Smooth muscle cell (in vitro differentiated cells): Measurements from ENCODE around the gene ADAD2. TPM values are rescaled to one million over a fixed set of nuclear protein-coding genes. Genes with fewer than 3 reads are reported as not detected.

ENCODE experiments used
- DNase-seq: peaks from one replicate; lab custom pipeline; 2025; ENCODE audit not compliant: unreplicated experiment; lab: John Stamatoyannopoulos, UW
- H2AFZ ChIP-seq: fragments of 200-600 bp; sonication (generic); 2 replicates; pipeline ENCODE4 v1.6.0; 2016; ENCODE audit warnings: antibody characterized with exemption, low read depth, mild to moderate bottlenecking
- H3F3A ChIP-seq: fragments of 200-600 bp; sonication (generic); 2 replicates; pipeline ENCODE4 v1.6.0; 2017; ENCODE audit warnings: antibody characterized with exemption, low read depth
- H3K27ac ChIP-seq: fragments of 200-600 bp; sonication (generic); 2 replicates; pipeline ENCODE4 v1.5.1; 2016; ENCODE audit warnings: low read depth, mild to moderate bottlenecking
- H3K27me3 ChIP-seq: fragments of 200-600 bp; sonication (generic); 2 replicates; pipeline ENCODE4 v1.6.1; 2016; ENCODE audit warnings: low read depth, mild to moderate bottlenecking
- H3K36me3 ChIP-seq: fragments of 200-600 bp; sonication (generic); 2 replicates; pipeline ENCODE4 v1.5.1; 2016; ENCODE audit warnings: low read depth
- H3K4me1 ChIP-seq: fragments of 200-600 bp; sonication (generic); 2 replicates; pipeline ENCODE4 v1.5.1; 2016; ENCODE audit warnings: low read depth
- H3K4me2 ChIP-seq: fragments of 200-600 bp; sonication (generic); 2 replicates; pipeline ENCODE4 v1.6.0; 2016; ENCODE audit warnings: mild to moderate bottlenecking
- H3K4me3 ChIP-seq: fragments of 200-600 bp; sonication (generic); 2 replicates; pipeline ENCODE4 v1.5.1; 2016; ENCODE audit warnings: mild to moderate bottlenecking
- H3K79me2 ChIP-seq: fragments of 200-600 bp; sonication (generic); 2 replicates; pipeline ENCODE4 v1.6.0; 2016; ENCODE audit warnings: low read depth, mild to moderate bottlenecking
- H3K9ac ChIP-seq: fragments of 200-600 bp; sonication (generic); 2 replicates; pipeline ENCODE4 v1.6.0; 2016; ENCODE audit warnings: low read depth
- H3K9me3 ChIP-seq: fragments of 200-600 bp; sonication (generic); replicated peaks from 2 replicates; pipeline ENCODE4 v1.5.1; 2016; ENCODE audit warnings: low read depth
- H4K20me1 ChIP-seq: fragments of 200-600 bp; sonication (generic); 2 replicates; pipeline ENCODE4 v1.6.0; 2016; ENCODE audit warnings: low read depth
- CTCF ChIP-seq: fragments of 200-600 bp; sonication (generic); IDR thresholded peaks from 2 replicates; pipeline ENCODE4 v1.5.1; 2017; ENCODE audit warnings: borderline replicate concordance, mild to moderate bottlenecking, antibody characterized with exemption; ENCODE audit not compliant: insufficient read depth, poor library complexity, severe bottlenecking
- WGBS: methylation state at CpG from one replicate; pipeline ENCODE4 v1.1.7; 2016; ENCODE audit warnings: low lambda C conversion rate; 5-methylcytosine and 5-hydroxymethylcytosine counted together
- polyA plus RNA-seq: library from polyadenylated mRNA; unstranded; fragments of >200 nt; fragmentation: Nextera tagmentation; extraction: Ambion mirVana; gene quantifications from 2 replicates; pipeline ENCODE4 v1.2.1, GENCODE V29; 2016
- total RNA-seq: library from RNA; depleted of rRNA; stranded (reverse); fragments of >200 nt; gene quantifications from 2 replicates; pipeline ENCODE4 v1.2.3, GENCODE V29; 2014

Gene ADAD2
- total and polyA plus RNA-seq, 2 experiments from 2014 or later = not detected

- DNase-seq = no peak
- Histone ChIP-seq H3K4me3 (no peak overlapping the region), H4K20me1 (no peaks in the 10 kb centered on the region), H3K4me1 (no peaks in the 10 kb centered on the region), H3F3A (no peaks in the 10 kb centered on the region), H3K36me3 (no peaks in the 10 kb centered on the region), H3K4me2 (no peak overlapping the region), H3K9ac (no peak overlapping the region), H3K9me3 (no peaks in the 10 kb centered on the region), H3K27me3 (peaks cover 8% of the 10 kb centered on the region), H2AFZ (no peak overlapping the region), H3K79me2 (no peaks in the 10 kb centered on the region), H3K27ac (no peak overlapping the region)
- whole genome bisulfite sequencing = 95% methylated on average over 25 of the region's 25 CpGs
- no peak for TF ChIP-seq CTCF
Observed at GRCh38 chr16:84236671-84237070, 45.7 kb downstream of the ADAD2 start.

- H4K20me1 ChIP-seq = no peaks in the 10 kb centered on the region
- H3K9me3 ChIP-seq = no peaks in the 10 kb centered on the region
- H2AFZ ChIP-seq = no peak overlapping the region
- no peaks in the 10 kb centered on the region for H3K4me1 ChIP-seq
- DNase-seq = no peak
- WGBS = 90% methylated on average over 17 of the region's 17 CpGs
- no peak overlapping the region for H3K4me2 ChIP-seq
- no peak for TF ChIP-seq CTCF
- no peaks in the 10 kb centered on the region for H3F3A ChIP-seq
- no peaks in the 10 kb centered on the region for H3K36me3 ChIP-seq
- peaks cover 8% of the 10 kb centered on the region for H3K27me3 ChIP-seq
- no peak overlapping the region for H3K4me3 ChIP-seq
- H3K27ac ChIP-seq = no peak overlapping the region
- H3K9ac ChIP-seq = no peak overlapping the region
- H3K79me2 ChIP-seq = no peaks in the 10 kb centered on the region
Observed at GRCh38 chr16:84237994-84238750, 47.2 kb downstream of the ADAD2 start.

GRCh38 chr16:84239141-84239769 is 48.3 kb downstream of the ADAD2 start:
- Histone ChIP-seq H3F3A (no peaks in the 10 kb centered on the region), H3K36me3 (no peaks in the 10 kb centered on the region), H3K4me2 (no peak overlapping the region), H3K9ac (no peak overlapping the region), H3K4me3 (no peak overlapping the region), H3K27ac (no peak overlapping the region), H4K20me1 (no peaks in the 10 kb centered on the region), H3K9me3 (no peaks in the 10 kb centered on the region), H3K79me2 (no peaks in the 10 kb centered on the region), H2AFZ (no peak overlapping the region), H3K27me3 (peaks cover 8% of the 10 kb centered on the region), H3K4me1 (no peaks in the 10 kb centered on the region)
- no peak for TF ChIP-seq CTCF
- no peak for DNase-seq
- WGBS = 72% methylated on average over 10 of the region's 10 CpGs
